Brain microvascular endothelial cell (primary cell): ENCODE measurements around the gene FAM163B.

Experiments
- DNase-seq: peaks from one replicate; pipeline ENCODE4 v3.0.0-alpha.2; 2020
- H3K27ac ChIP-seq: fragments of 250-450 bp; sonication (Bioruptor Pico); 2 replicates; pipeline ENCODE4 v1.5.1; 2020; ENCODE audit warnings: mild to moderate bottlenecking, moderate library complexity
- H3K27me3 ChIP-seq: fragments of 250-450 bp; sonication (Bioruptor Pico); replicated peaks from 2 replicates; pipeline ENCODE4 v1.5.1; 2020; ENCODE audit warnings: mild to moderate bottlenecking
- H3K36me3 ChIP-seq: fragments of 250-450 bp; sonication (Bioruptor Pico); replicated peaks from 2 replicates; pipeline ENCODE4 v1.5.1; 2020; ENCODE audit warnings: mild to moderate bottlenecking
- H3K4me3 ChIP-seq: 2 replicates; pipeline ENCODE4 v1.5.1; 2011; ENCODE audit warnings: low read depth, mild to moderate bottlenecking, control low read depth, low read length, moderate library complexity
- in situ Hi-C: cut with HindIII; loops from 2 replicates; pipeline ENCODE4 v1.10.0; 2017; ENCODE audit warnings: low sequenced_read_pairs, low pct_ligation_motif_present
- TF ChIP-seq, protein P1 (sequence below): IDR thresholded peaks from 2 replicates; pipeline ENCODE4 v1.5.1; 2011; ENCODE audit warnings: low read depth, mild to moderate bottlenecking, moderate library complexity, low read length, control low read depth, inconsistent platforms; ENCODE audit errors: missing control alignments

Gene FAM163B

DNA sequence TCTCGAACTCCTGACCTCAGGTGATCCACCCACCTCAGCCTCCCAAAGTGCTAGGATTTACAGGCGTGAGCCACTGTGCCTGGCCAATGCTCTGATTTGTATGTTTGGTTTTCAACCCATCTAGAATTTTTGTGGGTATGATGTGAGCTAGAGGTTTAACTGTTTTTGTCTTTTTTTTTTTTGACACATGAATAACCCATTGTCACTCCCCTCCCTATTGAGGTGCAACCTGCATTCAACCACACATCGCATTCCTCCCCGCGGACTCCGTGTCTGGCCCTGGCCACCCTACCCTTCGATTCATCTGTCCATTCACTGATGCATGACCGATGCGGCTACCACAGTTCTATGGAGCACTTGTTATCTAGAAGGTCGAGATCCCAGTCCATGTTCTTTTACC is 9.5 kb upstream of the FAM163B start:
- H3K27me3 ChIP-seq, result peaks cover 49% of the 10 kb centered on the region
- no peak for DNase-seq

DNA sequence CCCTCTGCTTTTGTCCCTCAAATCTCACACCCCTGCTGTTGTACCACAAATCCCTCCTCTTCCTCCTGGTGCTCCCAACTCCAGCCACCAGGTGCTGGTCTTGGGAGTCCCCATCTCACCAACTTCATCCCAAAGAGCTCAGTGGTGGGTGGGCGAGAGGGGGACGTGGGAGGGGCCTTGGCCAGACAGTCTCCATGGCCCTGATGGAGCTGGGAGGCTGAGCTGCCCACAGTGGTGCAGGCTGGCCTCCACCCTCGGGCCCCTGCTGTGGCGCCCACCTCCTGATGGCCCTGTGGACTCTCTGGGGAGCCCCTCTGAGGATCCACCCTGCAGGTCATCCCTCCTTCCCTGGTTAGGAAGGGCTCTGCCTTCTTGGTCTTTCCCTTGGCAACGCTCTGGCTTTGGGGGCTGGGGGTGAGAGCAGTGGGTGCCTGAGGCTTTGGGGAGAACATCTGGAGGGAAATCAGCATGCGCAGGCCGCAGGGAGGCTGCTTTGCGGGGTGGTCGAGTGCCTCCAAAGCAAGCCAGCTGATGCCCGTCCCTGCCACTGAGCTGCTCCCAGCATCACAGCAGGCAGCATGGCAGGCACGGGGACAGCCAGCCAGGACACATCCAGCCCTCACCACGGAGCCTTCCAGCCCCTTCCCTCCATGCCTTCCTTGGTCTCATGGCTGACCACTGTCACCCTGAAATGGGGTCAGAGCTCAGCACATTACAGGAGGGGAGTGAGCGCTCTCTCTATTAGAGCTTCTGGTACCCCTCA is 7.6 kb upstream of the FAM163B start:
- TF ChIP-seq, protein P1, sequence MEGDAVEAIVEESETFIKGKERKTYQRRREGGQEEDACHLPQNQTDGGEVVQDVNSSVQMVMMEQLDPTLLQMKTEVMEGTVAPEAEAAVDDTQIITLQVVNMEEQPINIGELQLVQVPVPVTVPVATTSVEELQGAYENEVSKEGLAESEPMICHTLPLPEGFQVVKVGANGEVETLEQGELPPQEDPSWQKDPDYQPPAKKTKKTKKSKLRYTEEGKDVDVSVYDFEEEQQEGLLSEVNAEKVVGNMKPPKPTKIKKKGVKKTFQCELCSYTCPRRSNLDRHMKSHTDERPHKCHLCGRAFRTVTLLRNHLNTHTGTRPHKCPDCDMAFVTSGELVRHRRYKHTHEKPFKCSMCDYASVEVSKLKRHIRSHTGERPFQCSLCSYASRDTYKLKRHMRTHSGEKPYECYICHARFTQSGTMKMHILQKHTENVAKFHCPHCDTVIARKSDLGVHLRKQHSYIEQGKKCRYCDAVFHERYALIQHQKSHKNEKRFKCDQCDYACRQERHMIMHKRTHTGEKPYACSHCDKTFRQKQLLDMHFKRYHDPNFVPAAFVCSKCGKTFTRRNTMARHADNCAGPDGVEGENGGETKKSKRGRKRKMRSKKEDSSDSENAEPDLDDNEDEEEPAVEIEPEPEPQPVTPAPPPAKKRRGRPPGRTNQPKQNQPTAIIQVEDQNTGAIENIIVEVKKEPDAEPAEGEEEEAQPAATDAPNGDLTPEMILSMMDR, result no peak
- Histone ChIP-seq H3K4me3 (no peak overlapping the region), H3K27ac (no peak overlapping the region), H3K36me3 (no peaks in the 10 kb centered on the region), H3K27me3 (peaks cover 53% of the 10 kb centered on the region)
- no peak for DNase-seq
- in situ Hi-C loops, result no loop called here

More for the DNA sequence above, 9.5 kb upstream of the FAM163B start:
- H3K36me3 ChIP-seq, result no peaks in the 10 kb centered on the region
- in situ Hi-C loops, result no loop called here
- H3K27ac ChIP-seq, result no peak overlapping the region
- TF ChIP-seq, protein P1, result no peak
- H3K4me3 ChIP-seq, result no peak overlapping the region

DNA sequence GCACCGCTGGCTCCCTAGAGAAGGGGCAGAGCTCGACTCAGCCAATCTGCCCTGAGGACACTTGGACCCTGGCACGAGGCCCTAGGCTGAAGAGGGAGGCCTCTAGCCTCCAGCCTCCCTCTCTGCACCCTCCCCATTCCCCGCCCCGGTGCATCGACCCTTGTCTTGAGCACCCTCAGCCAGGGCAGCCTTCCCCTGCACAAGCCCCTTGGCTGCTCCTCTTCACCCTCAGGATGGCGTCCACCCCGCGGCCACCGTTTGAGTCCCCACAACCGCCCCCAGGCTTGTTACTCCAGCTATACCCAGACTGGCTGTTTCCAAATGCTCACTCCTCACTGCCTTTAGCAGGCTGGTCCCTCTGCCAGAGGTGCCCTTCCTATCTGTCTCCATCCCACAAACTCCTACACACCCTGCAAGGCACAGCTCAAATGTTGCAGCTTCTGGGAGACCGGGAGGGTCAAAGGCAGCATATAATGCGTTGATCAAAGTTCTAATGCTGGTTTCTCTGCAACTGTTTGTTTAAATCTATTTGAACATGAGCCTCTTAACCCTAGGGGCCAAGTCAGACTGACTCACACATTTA is 6.5 kb upstream of the FAM163B start:
- Histone ChIP-seq H3K27me3 (peaks cover 50% of the 10 kb centered on the region), H3K4me3 (no peak overlapping the region), H3K36me3 (no peaks in the 10 kb centered on the region), H3K27ac (no peak overlapping the region)
- no peak for DNase-seq
- TF ChIP-seq, protein P1, result no peak
- in situ Hi-C loops, result no loop called here

DNA sequence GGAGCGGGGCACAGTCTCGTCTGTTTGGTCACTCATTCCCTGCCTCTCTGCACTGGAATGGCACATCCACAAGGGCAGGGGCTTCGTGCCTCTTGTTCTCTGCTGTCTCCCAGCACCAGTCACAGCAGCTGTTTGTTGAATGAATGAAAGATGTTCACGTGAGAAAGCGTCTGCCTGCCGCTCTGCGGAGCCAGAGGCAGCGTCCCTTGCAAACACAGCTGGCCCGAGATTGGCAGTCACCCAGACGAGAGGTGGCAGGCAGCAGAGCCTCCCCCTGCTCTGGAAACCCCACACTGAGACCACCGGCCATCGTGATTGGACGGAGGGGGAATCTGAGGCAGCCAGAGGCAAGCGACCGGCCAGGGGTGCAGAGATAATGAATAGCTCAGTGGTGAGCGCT is 6.0 kb upstream of the FAM163B start:
- H3K27ac ChIP-seq, result no peak overlapping the region
- DNase-seq, result no peak
- no peaks in the 10 kb centered on the region for H3K36me3 ChIP-seq
- no peak overlapping the region for H3K4me3 ChIP-seq
- in situ Hi-C loops, result no loop called here
- TF ChIP-seq, protein P1, result no peak
- H3K27me3 ChIP-seq, result peaks cover 50% of the 10 kb centered on the region

DNA sequence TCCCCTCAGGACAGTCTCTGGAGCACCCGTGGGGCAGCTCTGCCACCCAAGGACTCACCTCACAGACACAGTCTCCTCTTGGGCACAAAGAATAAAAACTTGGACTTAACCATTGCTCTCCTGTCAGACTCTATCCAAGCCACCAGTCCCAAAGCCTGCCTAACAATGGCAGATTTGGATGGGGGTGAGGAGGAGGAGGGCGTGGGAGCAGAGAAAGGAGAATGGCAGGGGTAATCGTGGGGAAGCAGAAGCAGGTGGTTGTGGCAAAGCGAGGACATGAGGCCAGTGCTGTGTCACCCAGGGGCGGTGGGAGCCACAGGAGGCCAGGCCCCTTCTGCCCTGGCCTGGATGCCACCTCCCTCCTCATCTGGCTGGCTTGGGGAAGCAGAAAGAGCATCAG is 5.5 kb upstream of the FAM163B start:
- H3K27me3 ChIP-seq, result peaks cover 52% of the 10 kb centered on the region
- TF ChIP-seq, protein P1, result no peak
- no peak for DNase-seq
- H3K27ac ChIP-seq, result no peak overlapping the region
- in situ Hi-C loops, result no loop called here
- H3K36me3 ChIP-seq, result no peaks in the 10 kb centered on the region
- H3K4me3 ChIP-seq, result no peak overlapping the region
